SU-DHL-6 (cell line): Measurements from ENCODE around the gene LRRC4C.

ENCODE experiments used
- CTCF ChIP-seq: fragments of 200-600 bp; sonication (generic); IDR thresholded peaks from one replicate; pipeline ENCODE4 v1.5.1; 2017; ENCODE audit warnings: antibody characterized with exemption, mild to moderate bottlenecking, low read length, moderate library complexity; ENCODE audit not compliant: insufficient read depth, poor library complexity, severe bottlenecking
- EZH2phosphoT487 ChIP-seq: fragments of 200-600 bp; sonication (generic), shearing (Covaris generic); conservative IDR thresholded peaks from 2 replicates; pipeline ENCODE4 v1.6.1; 2018; ENCODE audit warnings: mild to moderate bottlenecking, antibody characterized with exemption, low read length, moderate library complexity, mixed read lengths

GRCh38 chr11:40289370-40289769, 1170.1 kb downstream of the LRRC4C start:
- no peak for TF ChIP-seq CTCF
- TF ChIP-seq EZH2phosphoT487: no peak
